AG04450 (cell line): ENCODE results near the gene NREP. TPM values are rescaled to one million over a fixed set of nuclear protein-coding genes. Genes with fewer than 3 reads are reported as not detected.

ENCODE experiments used
- CTCF ChIA-PET: fragments of 300-600, 350-600 bp; formaldehyde crosslinking; extraction: SDS; loops from one replicate; lab custom pipeline; 2022; ENCODE audit warnings: antibody characterized with exemption, inconsistent platforms; lab: Charles Lee
- POLR2A ChIA-PET: fragments of 350-600 bp; formaldehyde crosslinking; extraction: SDS; loops from one replicate; lab custom pipeline; 2021; ENCODE audit warnings: antibody characterized with exemption, inconsistent platforms; lab: Yijun Ruan, JAX
- DNase-seq: peaks from one replicate; pipeline ENCODE4 v3.0.0-alpha.2; 2011; ENCODE audit warnings: low read depth, low spot score
- H3K27ac ChIP-seq: one replicate; pipeline ENCODE4 v1.5.1; 2012; ENCODE audit warnings: low read depth, low read length, control low read depth
- H3K27me3 ChIP-seq: one replicate; pipeline ENCODE4 v1.6.0; 2012; ENCODE audit warnings: low read length; ENCODE audit not compliant: control insufficient read depth, insufficient read depth
- H3K4me3 ChIP-seq: 2 replicates; pipeline ENCODE4 v1.5.1; 2011; ENCODE audit warnings: mild to moderate bottlenecking, low read depth, low read length, control low read depth
- H3K9me3 ChIP-seq: 2 replicates; pipeline ENCODE4 v1.5.1; 2012; ENCODE audit warnings: low read length; ENCODE audit not compliant: control insufficient read depth, insufficient read depth
- polyA plus RNA-seq: library from polyadenylated mRNA; depleted of rRNA; stranded (reverse); fragments of >200 nt; gene quantifications from 2 replicates; pipeline ENCODE4 v1.2.3, GENCODE V29; 2011
- TF ChIP-seq, protein P1 (sequence below): IDR thresholded peaks from 2 replicates; pipeline ENCODE4 v1.5.1; 2011; ENCODE audit warnings: low read depth, low read length, control low read depth, inconsistent platforms

The NREP gene
- polyA plus RNA-seq, 1 experiment = 329 TPM

DNA sequence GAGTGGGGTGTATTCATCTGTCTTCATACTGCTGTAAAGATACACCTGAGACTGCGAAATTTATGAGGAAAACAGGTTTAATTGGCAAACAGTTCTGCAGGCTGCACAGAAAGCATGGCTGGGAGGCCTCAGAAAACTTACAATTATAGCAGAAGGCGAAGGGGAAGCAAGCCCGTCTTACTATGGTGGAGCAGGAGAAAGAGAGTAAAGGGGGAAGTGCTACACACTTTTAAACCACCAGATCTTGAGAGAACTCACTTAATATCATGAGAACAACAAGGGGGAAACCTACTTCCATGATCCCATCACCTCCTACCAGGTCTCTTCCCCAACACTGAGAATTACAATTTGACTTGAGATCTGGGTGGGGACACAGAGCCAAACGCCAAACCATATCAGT lies 12.5 kb upstream of the NREP start:
- no peaks in the 10 kb centered on the region for H3K27me3 ChIP-seq
- ChIA-PET CTCF (no interaction called here), POLR2A (no interaction called here)
- H3K4me3 ChIP-seq = no peak overlapping the region
- H3K27ac ChIP-seq = no peak overlapping the region
- TF ChIP-seq, protein P1, sequence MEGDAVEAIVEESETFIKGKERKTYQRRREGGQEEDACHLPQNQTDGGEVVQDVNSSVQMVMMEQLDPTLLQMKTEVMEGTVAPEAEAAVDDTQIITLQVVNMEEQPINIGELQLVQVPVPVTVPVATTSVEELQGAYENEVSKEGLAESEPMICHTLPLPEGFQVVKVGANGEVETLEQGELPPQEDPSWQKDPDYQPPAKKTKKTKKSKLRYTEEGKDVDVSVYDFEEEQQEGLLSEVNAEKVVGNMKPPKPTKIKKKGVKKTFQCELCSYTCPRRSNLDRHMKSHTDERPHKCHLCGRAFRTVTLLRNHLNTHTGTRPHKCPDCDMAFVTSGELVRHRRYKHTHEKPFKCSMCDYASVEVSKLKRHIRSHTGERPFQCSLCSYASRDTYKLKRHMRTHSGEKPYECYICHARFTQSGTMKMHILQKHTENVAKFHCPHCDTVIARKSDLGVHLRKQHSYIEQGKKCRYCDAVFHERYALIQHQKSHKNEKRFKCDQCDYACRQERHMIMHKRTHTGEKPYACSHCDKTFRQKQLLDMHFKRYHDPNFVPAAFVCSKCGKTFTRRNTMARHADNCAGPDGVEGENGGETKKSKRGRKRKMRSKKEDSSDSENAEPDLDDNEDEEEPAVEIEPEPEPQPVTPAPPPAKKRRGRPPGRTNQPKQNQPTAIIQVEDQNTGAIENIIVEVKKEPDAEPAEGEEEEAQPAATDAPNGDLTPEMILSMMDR = no peak
- no peaks in the 10 kb centered on the region for H3K9me3 ChIP-seq
- DNase-seq = no peak

DNA sequence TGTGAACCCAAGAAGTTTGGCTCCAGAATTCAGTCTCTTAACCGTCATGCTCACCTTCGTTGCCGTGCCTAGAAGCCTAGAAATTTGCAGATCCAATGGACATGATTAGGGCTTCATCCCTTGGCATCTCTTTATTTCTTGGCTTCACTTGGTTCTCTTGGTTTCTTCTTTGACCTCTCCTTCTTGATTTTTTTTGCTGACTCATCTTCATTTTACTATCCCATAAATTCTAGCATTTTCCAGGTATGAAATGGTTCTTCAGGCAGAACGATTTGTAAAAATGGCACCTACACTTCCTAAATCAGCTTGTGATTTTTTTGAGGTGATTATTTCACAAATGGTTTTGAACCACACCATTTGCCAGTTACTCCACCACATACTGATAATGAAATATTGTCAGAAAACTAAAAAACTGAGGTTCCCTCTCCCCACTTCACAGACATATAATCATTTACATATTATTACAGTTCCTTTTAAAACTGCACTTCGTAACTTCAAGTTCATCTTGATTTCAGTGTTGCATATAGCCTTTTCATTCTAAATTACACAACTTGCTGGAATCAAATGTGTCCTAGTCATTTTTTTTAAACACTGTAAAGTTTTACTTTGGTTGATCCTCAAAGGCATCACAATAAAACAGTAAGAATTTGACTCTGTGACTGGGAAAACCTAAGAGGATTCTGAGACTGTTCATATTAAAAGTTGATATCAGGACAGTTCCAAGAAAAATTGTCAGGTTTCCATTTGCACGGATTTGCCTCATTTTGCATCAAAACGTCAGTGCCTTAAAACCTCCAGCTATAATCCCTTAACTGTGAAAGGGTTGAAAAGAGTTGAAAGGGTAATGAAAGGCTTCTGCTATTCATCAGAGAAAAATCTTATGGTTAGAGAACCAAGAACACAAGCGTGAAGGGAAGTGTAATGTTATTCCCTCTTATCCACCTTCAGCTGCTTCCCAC lies 8.9 kb upstream of the NREP start:
- CTCF ChIA-PET = interaction anchor here (0.6 kb wide), 1 partner anchor 234 kb away, joined by 7 read pairs; no protein-coding TSS in a partner anchor

DNA sequence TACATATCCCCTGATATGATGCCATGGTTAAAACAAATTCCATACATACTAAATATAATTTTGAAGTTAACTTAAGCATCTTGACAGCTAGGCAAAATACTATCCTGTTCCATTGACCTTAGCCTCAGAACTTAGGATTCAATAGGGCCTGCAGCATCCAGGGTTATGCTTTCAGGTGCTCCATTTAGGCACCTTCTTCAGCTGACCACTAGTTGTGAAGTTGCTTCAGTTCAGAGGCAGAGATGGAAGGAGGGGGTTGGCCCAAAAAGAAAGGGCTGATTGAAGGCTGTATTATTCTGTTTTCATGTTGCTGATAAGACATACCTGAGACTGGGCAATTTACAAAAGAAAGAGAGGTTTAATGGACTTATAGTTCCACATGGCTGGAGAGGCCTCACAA lies 7.0 kb upstream of the NREP start:
- CTCF ChIA-PET = no interaction called here
- Histone ChIP-seq H3K4me3 (no peak overlapping the region), H3K9me3 (no peaks in the 10 kb centered on the region), H3K27ac (no peak overlapping the region), H3K27me3 (no peaks in the 10 kb centered on the region)
- TF ChIP-seq, protein P1 = no peak
- no peak for DNase-seq
- POLR2A ChIA-PET = no interaction called here

More for the DNA sequence above, 8.9 kb upstream of the NREP start:
- no peak for DNase-seq
- TF ChIP-seq, protein P1 = no peak
- Histone ChIP-seq H3K27ac (no peak overlapping the region), H3K27me3 (no peaks in the 10 kb centered on the region), H3K4me3 (no peak overlapping the region), H3K9me3 (no peaks in the 10 kb centered on the region)
- POLR2A ChIA-PET = no interaction called here

DNA sequence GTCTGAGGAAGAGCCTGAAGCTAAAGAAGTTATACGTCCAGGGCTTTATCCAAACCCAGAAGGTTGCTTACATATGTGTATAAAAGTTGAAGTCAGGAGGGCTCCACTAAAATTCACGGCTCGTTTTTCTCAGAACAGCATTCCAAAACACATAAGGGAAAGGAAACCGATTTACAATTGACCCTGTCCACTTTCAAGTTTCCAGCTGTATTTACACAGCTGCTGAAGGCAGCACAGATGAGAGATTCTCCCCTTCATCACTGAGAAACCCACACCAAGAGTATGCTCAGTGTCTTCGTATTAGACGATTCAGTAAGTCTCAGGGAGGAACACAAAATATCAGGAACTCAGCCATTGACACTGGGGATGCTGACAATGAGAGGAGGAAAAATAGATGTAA lies 5.9 kb upstream of the NREP start:
- ChIA-PET POLR2A (no interaction called here), CTCF (no interaction called here)
- TF ChIP-seq, protein P1 = no peak
- Histone ChIP-seq H3K27me3 (no peaks in the 10 kb centered on the region), H3K4me3 (no peak overlapping the region), H3K27ac (no peak overlapping the region), H3K9me3 (no peaks in the 10 kb centered on the region)
- DNase-seq = no peak

DNA sequence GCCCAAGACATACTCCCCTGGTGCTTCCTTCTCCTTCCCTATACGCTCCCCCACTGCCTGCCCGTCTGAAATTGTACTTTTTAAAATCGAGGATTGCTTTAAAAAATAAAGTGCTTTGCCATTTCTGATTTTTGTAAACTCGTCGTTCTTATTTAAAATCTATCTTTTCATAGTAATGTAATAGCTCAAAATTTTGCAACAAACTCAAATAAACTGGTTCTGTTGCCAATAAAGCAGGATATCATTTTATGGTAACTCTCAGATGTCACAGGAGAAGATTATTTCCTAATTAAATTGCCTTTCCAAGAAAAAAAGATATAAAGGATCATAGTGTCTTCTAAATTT lies 1.3 kb upstream of the NREP start:
- no peaks in the 10 kb centered on the region for H3K9me3 ChIP-seq
- TF ChIP-seq, protein P1 = 0 out of 2 replicates have a peak, but pooled peaks have one; percentile 0
- no peak for DNase-seq
- POLR2A ChIA-PET = interaction anchor here (0.9 to 2.5 kb wide), 7 partner anchors 9 to 388 kb away, joined by 3 to 26 read pairs (median 9); no protein-coding TSS in a partner anchor
- peak overlapping the region; percentile 87 for H3K4me3 ChIP-seq
- H3K27ac ChIP-seq = peak overlapping the region; percentile 91
- CTCF ChIA-PET = interaction anchor here (0.7 to 2.3 kb wide), 5 partner anchors 206 to 387 kb away, joined by 3 to 12 read pairs (median 3); no protein-coding TSS in a partner anchor
- no peaks in the 10 kb centered on the region for H3K27me3 ChIP-seq
